GM21619 (cell line): ENCODE data around the gene WDR27.
"Not testable (repeated sequence)": the region's sequence is repeated elsewhere in the genome, so short reads cannot be mapped to it uniquely, and the experiment has no call there.

Experiments
- ATAC-seq: cut with Tn5 transposase; IDR thresholded peaks from one replicate; pipeline ENCODE4 v1.9.1; 2021; ENCODE audit not compliant: unreplicated experiment

WDR27 gene

DNA sequence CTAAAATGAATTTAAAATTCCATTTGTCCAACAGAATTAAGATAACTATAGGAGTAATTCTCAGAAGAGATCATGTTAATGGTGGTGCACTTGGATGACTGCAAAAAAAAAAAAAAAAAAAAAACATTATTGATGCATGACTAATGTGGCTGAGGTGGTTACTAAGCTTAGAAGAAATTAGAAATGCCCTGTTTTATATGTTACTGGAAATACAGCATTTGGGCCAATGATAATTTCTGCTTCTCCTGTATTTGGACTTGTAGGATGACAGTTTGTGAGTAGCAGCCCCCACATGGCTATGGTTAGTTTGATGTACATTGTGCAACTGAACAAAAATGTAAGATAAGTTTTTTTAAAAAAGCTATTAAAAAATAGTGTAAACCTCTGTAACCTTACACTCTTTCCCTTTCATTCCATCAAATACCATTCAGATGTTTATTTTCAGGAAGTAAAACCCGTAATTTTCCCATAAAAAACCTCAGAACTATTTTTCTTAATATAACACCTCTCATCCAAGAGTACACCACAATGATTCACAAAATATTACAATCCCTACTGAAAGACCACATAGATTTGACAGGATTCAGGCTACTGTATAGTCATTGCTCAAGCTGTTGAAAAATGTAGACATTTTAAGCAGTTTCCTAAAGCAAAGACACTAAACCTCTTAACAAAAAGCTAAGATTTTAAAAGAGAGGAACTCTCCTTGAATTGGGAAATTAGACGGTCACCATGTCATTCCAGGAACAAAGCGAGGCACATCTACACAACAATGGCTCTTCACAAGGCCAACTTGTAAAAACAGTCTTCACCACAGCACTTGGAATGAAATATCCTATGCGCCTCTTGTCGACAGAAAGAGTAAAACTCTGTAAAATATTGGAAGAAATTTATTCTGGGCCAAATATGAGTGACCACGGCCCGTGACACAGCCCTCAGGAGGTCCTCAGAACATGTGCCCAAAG is 83.0 kb downstream of the WDR27 start:
- ATAC-seq: no peak

DNA sequence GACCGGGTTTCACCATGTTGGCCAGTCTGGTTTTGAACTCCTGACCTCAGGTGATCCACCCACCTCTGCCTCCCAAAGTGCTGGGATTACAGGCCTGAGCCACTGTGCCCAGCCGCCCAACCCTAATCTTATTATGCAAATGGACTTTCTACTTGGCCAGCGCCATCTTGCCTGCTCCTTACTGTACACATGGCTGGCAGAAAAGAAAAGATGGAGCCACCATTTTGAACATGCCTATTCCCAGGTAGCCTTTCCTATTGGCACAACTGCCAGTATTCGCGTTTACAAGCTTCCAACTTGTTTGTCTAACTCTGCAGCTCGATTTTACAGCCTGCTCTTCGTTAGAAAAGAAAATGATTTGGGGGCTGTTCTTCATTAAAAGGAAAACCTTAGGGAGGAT is 84.3 kb downstream of the WDR27 start:
- ATAC-seq: no peak

DNA sequence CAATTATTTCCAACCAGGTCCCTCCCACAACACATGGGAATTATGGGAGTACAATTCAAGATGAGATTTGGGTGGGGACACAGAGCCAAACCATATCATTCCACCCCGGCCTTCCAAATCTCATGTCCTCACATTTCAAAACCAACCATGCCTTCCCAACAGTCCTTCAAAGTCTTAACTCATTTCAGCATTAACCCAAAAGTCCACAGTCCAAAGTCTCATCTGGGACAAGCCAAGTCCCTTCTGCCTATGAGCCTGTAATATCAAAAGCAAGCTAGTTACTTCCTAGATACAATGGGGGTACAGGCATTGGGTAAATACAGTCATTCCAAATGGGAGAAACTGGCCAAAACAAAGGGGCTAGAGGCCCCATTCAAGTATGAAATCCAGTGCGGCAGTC is 93.2 kb downstream of the WDR27 start:
- not testable (repeated sequence) for ATAC-seq

DNA sequence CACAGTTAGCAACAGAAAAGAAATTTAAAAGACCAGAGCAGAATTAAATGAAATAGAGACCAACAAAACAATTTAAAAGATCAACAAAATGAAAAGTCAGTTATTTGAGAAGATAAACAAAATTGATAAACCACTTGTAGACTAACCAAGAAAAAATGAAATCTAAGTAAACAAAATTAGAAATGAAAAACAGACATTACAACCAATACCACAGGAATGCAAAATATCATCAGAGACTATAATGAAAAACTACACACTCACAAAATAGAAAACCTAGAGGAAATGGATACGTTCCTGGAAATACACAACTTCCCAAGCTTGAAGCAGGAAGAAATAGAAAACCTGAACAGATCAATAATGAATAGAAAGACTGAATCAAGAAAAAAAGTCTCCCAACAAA is 97.8 kb downstream of the WDR27 start:
- ATAC-seq: no peak

DNA sequence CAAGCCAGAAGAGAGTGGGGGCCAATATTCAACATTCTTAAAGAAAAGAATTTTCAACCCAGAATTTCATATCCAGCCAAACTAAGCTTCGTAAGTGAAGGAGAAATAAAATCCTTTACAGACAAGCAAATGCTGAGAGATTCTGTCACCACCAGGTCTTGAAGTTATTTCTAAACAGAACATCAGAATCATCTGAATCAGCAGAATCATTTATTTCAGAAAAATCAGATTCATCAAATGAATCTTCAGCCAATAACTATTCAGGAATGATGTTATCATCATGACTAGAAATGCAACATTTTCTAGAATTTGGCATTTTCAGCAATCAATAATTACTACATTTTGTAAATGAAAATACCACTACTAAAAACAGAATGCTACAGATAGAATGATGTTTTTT is 100.7 kb downstream of the WDR27 start:
- ATAC-seq: not testable (repeated sequence)

DNA sequence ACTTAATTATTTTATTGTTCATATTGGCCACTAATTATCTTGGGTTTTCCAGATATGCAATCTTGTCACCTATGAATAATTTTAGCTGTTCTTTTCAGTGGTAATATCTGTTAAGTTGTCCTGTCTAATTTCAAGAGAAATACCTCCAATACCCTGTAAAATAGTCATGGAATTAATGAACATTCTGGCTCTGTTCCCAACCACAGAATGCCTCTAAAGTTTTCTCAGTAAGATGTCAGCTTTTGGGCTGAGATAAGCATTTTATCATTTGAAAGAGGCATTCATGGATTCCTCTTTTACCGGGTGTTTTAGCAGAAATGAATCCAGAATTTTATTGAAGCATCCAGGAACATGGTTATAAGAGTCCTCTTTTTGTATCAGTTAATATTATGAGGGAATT is 109.3 kb downstream of the WDR27 start:
- no peak for ATAC-seq

DNA sequence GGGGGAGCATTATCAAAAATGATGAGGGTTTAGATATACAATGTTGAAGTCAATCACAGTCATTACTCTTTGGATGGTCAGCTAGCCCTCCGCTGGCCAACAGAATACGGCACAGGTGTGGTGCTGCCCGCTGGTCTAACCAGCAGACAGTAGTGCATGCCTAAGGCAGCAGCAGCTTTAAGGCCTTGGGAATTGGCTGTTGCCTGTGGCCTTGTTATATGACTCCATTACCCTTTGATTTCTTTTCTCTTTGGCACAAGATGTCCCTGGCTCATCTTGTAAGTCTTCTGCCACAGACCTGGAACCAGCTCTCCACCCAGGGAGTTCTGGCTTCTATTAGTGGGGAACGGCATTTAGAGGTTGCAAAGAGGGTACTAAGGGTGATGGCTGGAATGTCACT is 110.2 kb downstream of the WDR27 start:
- ATAC-seq: no peak

DNA sequence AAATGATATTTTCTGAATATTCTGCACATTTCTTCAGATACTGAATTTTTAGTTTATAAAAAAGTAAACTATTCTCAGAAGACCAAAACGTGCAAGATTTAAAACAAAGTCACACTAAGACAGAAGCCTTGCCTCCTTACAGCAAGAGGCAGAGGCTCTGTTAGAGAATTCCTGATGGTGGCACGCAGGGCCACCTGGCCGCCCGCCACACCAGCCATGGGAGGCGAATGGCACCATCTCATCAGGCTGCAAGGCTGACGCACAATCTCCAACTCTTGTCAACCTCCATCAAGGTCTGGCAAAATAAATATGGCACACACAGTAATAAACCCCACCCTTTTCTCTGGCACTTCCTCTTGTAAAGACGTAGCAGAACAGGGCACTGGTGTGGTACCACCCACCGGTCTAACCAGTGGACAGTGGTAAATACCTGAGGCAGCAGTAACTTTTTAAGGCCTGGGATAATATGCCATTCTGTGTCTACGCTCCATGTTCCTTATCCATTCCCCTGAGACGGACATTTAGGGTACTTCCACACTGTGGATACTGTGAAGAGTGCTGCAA is 111.4 kb downstream of the WDR27 start:
- no peak for ATAC-seq

DNA sequence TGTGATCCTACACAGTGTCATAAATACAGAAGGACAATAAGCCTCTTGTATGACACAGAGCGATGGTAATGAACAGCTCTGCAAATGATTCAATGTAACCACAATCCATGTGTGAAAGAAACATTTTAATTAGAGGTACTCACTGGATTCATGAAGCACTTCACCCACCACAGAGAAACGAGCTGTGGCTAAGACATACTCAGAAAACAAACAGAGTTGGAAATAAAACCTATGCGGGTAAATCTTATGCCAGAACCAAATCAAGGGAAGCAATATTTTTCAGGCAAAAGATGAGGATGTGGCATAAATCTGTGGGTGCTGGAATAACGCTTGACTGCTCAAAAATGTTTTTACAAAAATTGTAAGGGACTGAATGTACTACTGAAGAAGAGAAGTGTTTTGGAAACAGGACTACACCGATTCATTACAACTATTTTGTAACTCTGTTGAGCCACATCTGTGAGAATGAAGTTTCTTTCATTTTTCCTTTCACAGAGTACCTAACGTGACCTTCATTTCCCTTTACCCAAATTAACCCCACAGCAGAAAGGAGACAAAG is 112.1 kb downstream of the WDR27 start:
- peak; percentile 77 for ATAC-seq

DNA sequence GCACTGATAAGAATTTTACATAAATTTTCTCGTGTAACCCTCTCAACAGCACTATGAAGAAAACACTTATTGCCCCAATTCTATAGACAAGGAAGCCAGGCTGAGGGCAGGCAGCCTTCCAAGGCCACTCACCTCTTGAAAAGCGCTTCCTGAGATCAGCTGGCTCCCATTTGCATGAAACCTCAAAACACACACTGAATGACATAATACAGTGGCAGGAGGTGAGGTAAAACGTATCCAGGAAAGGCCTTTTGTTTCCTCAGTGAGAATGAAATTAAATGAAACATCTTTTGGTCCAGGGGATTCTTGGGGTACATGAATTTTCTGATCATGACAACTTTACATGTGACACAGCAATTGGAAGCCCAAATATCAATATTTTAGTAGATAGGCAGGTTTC is 112.5 kb downstream of the WDR27 start:
- ATAC-seq: peak; percentile 81

DNA sequence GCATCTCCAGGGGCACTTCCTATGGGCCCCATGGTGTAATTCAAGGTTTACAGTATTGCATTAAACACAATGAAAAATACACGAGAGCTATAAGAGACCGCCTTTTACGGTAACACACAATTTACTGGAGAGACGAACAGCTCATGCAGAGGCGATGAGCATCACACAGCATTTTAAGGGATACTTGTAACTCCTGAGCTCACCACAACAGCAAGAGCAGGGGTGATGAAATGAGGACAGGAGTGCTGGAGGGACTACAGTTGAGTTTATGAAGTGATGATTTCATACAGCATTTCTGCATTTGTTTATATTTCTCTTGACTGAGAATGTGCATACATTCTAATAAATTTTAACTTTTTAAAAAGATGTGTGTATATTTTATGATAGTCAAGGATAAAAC is 113.9 kb downstream of the WDR27 start:
- ATAC-seq: no peak

DNA sequence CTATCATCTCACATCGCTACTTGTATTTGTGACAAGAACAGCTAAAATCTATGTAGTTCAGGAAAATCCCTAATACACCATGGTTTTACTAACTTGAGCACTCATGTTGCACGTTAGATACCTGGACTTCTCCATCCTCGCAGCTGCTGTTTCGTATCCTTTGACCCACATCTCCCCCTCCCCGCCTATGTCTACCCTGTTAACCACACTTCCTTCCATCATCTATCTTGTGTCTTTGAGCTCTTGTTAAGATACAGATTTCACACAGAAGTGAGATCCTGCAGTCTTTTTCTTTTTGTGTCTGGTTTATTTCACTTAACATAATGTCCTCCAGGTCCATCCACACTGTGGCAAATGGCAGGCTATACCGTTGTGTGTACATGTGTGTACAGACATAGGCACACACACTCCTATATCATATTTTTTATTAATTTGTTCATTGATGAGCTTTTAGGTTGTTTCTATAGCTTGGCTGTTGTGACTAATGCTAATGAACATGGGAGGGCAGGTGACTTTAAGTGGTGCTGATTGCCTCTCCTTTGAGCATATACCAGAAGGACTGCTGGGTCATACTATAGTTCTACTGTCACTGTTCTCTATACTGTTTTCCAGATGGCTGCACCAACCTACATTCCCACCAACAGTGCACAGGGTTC is 117.8 kb downstream of the WDR27 start:
- ATAC-seq: no peak

DNA sequence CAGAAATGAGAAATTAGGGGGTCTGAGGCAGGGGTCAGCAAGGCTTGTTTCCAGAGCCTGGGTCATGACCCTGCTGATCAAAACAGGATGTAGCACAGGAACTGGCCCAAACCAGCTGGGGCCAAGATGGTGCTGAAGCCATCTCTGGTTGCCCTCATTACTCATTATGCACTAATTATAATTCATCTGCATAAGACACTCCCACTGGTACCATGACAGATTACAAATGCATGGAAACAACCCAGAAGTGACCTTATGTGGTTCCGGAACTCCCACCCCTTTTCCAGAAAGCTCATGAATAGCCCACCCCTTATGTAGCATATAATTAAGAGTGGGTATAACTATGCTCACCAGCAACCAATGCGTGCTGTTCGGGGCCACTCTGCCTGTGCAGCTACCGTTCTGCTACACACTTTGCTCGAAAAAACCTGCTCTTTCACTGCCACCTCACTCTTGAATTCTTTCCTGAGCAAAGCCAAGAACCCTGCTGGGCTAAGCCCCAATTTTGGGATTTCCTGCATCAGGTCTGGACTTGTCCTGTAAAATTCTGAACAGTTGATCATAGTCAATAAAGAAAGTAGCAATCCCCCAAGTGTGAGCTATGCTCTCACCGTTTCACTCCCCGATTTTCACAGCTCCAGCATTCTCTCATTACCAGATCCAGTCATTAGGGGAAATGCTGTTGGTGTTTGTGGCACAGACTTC is 122.3 kb downstream of the WDR27 start:
- ATAC-seq: no peak

DNA sequence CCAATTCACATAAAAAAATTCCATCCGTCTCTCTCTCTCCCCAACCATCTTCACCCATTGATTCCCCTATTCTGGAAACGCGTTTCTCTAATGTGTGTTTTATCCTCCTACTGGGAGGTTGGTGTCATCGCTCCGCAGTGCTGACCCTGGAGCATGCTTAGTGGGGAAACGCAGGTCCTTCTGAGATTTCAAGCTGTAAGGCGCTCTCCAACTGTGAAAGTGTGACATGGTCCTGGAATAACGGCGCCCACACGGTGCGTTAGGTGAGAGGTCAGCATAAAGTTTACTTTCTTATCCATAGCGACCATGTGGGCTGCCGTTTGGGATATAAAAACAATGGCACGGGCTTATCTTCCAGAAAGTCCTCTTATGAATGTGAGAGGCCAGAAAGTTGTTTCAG is 123.9 kb downstream of the WDR27 start:
- ATAC-seq: no peak

DNA sequence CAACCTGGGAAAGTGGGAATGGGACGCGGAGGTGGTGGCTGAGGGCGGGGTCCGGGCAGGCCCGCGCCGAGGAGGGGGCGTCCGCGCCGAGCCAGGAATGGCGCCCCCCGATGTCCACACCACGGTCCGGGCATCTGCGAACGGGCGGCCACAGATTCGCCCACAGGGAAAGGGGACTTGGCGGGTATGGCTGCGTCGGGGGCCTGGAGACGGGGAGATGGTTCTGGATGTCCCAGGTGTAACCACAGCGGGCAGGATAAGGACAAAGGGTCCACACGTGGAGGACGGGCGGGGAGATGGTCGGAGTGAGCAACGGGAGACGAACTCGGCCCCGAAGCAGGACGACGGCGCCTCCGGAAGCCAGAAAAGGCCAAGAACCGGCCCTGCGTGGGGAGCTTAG is 124.6 kb downstream of the WDR27 start:
- no peak for ATAC-seq

DNA sequence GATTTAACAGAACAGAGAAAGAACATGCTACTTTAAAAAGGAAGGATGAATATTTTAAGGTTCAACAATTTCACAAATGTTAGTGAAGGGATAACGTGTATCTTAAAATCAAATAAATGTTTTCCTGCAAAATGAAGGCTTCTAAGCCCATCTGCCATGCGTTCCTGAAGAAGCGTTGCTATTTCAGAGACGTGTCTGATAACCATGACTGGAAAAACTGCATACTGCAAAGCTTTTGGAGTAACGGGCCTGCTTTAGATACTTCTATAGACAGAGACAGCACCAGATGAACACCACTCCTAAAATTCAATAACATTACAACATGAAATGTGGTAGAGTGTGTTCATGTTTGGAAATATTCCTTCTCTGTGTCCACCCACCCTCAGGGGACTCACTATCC is 126.0 kb downstream of the WDR27 start:
- ATAC-seq: no peak

DNA sequence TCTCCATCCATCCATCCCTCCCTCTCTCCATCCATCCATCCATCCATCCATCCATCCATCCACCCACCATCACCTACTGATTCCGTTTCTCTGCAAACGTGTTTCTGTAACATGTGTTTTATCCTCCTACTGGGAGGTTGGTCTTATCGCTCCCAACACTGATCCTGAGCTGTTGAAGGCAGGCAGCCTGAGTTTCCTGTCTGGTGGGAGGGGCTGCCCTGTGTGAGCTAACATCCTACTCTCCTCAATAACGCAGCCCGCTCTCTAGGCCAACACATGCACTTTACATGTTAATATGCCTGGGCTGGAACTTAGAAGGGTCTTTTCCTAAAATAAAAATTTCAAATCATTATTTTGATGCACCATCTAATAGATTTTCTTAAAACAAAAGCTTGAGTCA is 126.5 kb downstream of the WDR27 start:
- no peak for ATAC-seq

DNA sequence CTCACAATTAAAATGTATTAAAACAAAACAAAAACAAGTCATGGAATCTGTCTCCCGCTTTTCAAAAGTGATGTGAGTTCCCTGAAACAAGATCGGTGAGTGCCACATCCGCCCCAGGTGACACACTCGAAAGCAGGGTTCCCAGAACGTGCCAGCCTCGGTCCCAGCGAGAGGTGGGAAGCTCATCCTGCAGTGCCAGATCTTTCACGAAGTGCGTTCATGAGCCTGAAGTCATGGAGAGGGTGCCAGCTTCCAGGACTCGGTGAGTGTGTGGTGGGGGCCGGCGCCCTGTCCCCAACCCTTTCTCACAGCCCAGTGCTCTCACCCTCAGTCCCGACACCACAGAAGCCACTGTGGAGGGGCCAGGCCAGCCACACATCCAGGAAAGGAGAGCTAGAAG is 127.4 kb downstream of the WDR27 start:
- ATAC-seq: no peak

DNA sequence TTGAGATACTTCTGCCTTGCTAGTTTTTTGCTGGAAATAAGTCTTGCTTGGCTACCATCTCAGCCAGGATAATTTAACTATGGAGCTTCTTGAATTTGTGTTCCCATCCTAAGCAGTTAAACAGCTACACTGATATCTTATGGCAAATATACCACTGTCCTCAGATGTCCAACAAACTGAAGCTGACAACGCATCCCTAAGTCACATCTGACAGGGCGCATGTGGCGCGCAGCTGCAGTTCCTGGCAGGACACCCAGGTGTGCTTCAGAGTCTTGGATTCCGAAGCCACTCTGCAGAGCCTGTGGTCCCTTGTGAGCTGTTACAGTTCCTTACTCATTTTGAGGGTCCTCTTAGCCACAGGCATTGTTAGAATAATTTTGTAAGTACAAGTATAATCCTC is 127.9 kb downstream of the WDR27 start:
- ATAC-seq: no peak

DNA sequence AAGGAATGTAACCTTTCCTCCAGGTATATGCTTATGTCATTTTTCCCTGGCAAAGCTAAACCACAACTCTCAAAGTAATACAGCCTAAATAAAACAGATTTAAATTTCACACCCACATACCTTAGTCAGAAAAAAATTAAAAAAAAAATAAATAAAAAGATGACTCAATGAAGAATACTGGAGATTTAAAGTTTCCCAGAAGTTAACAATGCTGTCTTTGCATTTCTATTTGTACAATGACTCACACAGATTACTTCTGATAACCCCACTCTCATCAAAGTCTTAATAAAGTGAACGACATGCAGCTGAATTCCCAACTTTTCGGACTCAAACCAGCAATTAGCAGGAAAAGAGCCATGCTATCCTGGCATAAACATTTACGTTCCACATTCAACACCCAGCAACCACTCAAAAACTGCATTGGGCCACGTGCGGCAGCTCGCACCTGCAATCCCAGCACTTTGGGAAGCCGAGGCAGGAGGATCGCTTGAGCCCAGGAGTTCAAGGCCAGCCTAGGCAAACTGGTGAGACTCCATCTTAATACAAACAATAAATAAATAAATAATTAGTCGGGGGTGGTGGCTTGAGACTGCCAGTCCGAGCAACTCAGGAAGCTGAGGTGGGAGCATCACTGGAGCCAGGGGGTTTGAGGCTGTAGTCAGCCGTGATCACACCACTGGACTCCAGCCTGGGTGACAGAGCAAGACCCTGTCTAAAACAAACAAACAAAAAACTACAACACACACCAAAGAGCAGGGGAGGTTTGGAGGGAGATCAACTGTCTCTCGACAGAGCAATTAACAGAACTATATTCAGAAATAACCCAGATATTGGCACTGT is 130.5 kb downstream of the WDR27 start:
- ATAC-seq: no peak
